HCT116 (cell line): ENCODE data around the gene BICRA.

ENCODE experiments used
- EGR1 ChIP-seq: IDR thresholded peaks from 2 replicates; pipeline ENCODE4 v1.6.1; 2012; ENCODE audit warnings: low read depth
- EZH2 ChIP-seq: fragments of 200-600 bp; sonication (generic); IDR thresholded peaks from 2 replicates; pipeline ENCODE4 v1.6.1; 2017; ENCODE audit warnings: antibody characterized with exemption, mixed run types
- FOSL1 ChIP-seq: IDR thresholded peaks from 2 replicates; pipeline ENCODE4 v1.6.1; 2012; ENCODE audit warnings: low read depth
- POLR2A ChIP-seq: IDR thresholded peaks from 2 replicates; pipeline ENCODE4 v1.7.0; 2011; ENCODE audit warnings: borderline replicate concordance; ENCODE audit not compliant: insufficient read depth, insufficient read length; ENCODE audit errors: extremely low read depth
- TF ChIP-seq, protein P1 (sequence below), 3 experiments: fragments of 200-600 bp in 1 of 3; sonication (generic) in 1 of 3; IDR thresholded peaks in 2 of 3; conservative IDR thresholded peaks in 1 of 3; 2 replicates each; pipeline ENCODE4 v1.5.1; 2012 to 2017; ENCODE audit warnings: low read depth in 2 of 3, low read length in 2 of 3, antibody characterized with exemption in 1 of 3, borderline replicate concordance in 1 of 3, control low read depth in 1 of 3, mild to moderate bottlenecking in 1 of 3, mixed read lengths in 1 of 3, mixed run types in 1 of 3, moderate library complexity in 1 of 3; ENCODE audit not compliant: insufficient read depth in 1 of 3
- TF ChIP-seq, protein P2 (sequence below): IDR thresholded peaks from 2 replicates; pipeline ENCODE4 v1.6.1; 2012

DNA sequence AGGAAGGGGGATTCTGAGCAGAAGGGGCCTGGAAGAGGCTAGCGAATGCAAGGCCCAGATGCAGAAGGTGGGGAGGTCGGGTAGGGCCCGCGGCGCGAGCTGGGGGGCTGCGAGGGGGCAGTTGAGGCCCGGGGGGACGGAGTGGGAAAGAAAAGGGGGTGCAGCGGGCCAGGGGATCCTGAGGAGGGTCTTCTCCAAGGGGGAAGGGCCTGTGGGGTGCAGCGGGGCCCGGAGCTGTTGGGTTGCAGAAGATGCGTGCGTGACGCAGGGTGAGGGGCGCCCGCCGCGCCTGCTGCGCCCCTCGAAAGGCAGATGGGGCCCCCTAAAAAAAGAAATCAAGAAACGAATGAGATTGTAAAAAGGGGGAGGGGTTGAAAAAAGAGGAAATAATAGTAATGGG, 36.3 kb upstream of the BICRA start:
- no peak for TF ChIP-seq POLR2A
- TF ChIP-seq, protein P1, sequence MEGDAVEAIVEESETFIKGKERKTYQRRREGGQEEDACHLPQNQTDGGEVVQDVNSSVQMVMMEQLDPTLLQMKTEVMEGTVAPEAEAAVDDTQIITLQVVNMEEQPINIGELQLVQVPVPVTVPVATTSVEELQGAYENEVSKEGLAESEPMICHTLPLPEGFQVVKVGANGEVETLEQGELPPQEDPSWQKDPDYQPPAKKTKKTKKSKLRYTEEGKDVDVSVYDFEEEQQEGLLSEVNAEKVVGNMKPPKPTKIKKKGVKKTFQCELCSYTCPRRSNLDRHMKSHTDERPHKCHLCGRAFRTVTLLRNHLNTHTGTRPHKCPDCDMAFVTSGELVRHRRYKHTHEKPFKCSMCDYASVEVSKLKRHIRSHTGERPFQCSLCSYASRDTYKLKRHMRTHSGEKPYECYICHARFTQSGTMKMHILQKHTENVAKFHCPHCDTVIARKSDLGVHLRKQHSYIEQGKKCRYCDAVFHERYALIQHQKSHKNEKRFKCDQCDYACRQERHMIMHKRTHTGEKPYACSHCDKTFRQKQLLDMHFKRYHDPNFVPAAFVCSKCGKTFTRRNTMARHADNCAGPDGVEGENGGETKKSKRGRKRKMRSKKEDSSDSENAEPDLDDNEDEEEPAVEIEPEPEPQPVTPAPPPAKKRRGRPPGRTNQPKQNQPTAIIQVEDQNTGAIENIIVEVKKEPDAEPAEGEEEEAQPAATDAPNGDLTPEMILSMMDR (IDR thresholded peaks at IDR 0.05 in 2 of 3, conservative IDR thresholded peaks at IDR 0.05 in 1 of 3; ENCODE audit: borderline replicate concordance in 1 of 3, insufficient read depth in 1 of 3, low read depth in 2 of 3, low read length in 2 of 3), result no peak
- TF ChIP-seq EGR1, result no peak
- TF ChIP-seq EZH2, result no peak
- TF ChIP-seq, protein P2, sequence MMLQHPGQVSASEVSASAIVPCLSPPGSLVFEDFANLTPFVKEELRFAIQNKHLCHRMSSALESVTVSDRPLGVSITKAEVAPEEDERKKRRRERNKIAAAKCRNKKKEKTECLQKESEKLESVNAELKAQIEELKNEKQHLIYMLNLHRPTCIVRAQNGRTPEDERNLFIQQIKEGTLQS, result no peak
- TF ChIP-seq FOSL1, result no peak
